CD4-positive, alpha-beta T cell (primary cell): Measurements from ENCODE around the gene ANKRD13B. TPM values are rescaled to one million over a fixed set of nuclear protein-coding genes. Genes with fewer than 3 reads are reported as not detected.

Experiments
- ATAC-seq: fragments of 200-7000 bp; cut with Tn5 transposase; one replicate; pipeline ENCODE4 v1.10.0; 2022; ENCODE audit warnings: mild to moderate bottlenecking; ENCODE audit not compliant: poor library complexity
- CTCF ChIA-PET: fragments of 350-600 bp; sonication (Branson Sonifier 250); formaldehyde crosslinking; loops from one replicate; lab custom pipeline; 2021; ENCODE audit warnings: antibody characterized with exemption, inconsistent platforms; lab: Charles Lee
- POLR2A ChIA-PET: fragments of 350-600 bp; sonication (Branson Sonifier 250); formaldehyde crosslinking; loops from one replicate; lab custom pipeline; 2021; ENCODE audit warnings: antibody characterized with exemption, inconsistent platforms; lab: Charles Lee
- DNase-seq, 14 experiments: peaks; one replicate each; pipeline ENCODE4 v3.0.0-alpha.2; 2013 to 2020; ENCODE audit warnings: mixed read lengths in 2 of 14
- H3K27ac ChIP-seq, 2 donors: one replicate each; pipeline versions ENCODE4 v1.5.1 to v1.7.0; 2013; ENCODE audit warnings: low read length in 2 of 2, low read depth in 1 of 2, mild to moderate bottlenecking in 1 of 2
- H3K27me3 ChIP-seq, 2 experiments: 1 replicate in 1 of 2; 2 replicates in 1 of 2; pipeline versions ENCODE4 v1.6.1 to v1.7.0; 2013; ENCODE audit warnings: low read length in 2 of 2, control low read depth in 1 of 2, mild to moderate bottlenecking in 1 of 2, moderate library complexity in 1 of 2; ENCODE audit not compliant: insufficient read depth in 2 of 2, control insufficient read depth in 1 of 2
- H3K36me3 ChIP-seq: one replicate; pipeline ENCODE4 v1.6.1; 2013; ENCODE audit warnings: low read length, control low read depth; ENCODE audit not compliant: insufficient read depth
- H3K4me1 ChIP-seq: one replicate; pipeline ENCODE4 v1.6.1; 2013; ENCODE audit warnings: low read length, control low read depth; ENCODE audit not compliant: insufficient read depth
- H3K4me3 ChIP-seq: one replicate; pipeline ENCODE4 v1.5.1; 2013; ENCODE audit warnings: mild to moderate bottlenecking, low read length, moderate library complexity
- H3K9me3 ChIP-seq, 2 experiments: 1 replicate in 1 of 2; 2 replicates in 1 of 2; pipeline versions ENCODE4 v1.6.1 to v1.7.0; 2013; ENCODE audit warnings: low read length in 2 of 2, mild to moderate bottlenecking in 2 of 2, control low read depth in 1 of 2, moderate library complexity in 1 of 2; ENCODE audit not compliant: control insufficient read depth in 1 of 2, insufficient read depth in 1 of 2
- H3K27ac Mint-ChIP-seq: one replicate; pipeline ENCODE4 v1.8.0; 2020; ENCODE audit warnings: mixed read lengths
- H3K27me3 Mint-ChIP-seq: one replicate; pipeline ENCODE4 v1.8.0; 2021; ENCODE audit warnings: mixed read lengths
- H3K36me3 Mint-ChIP-seq: one replicate; pipeline ENCODE4 v1.8.0; 2021; ENCODE audit warnings: low read depth, mixed read lengths
- H3K4me1 Mint-ChIP-seq: one replicate; pipeline ENCODE4 v1.8.0; 2021; ENCODE audit warnings: low read depth, mixed read lengths
- H3K4me3 Mint-ChIP-seq: one replicate; pipeline ENCODE4 v1.8.0; 2020; ENCODE audit warnings: mild to moderate bottlenecking, mixed read lengths
- H3K9me3 Mint-ChIP-seq: one replicate; pipeline ENCODE4 v1.8.0; 2020; ENCODE audit warnings: mixed read lengths
- intact Hi-C, 2 experiments: fragments of 100-400 bp; cut with DNase I in 1 of 2; cut with micrococcal nuclease in 1 of 2; formaldehyde crosslinking; loops; one replicate each; pipeline versions ENCODE4 v1.15.1 to v1.9.0; 2023 to 2025; cut with DNase I, micrococcal nuclease
- total RNA-seq, 174 experiments: library from RNA in 2 of 174; stranded (reverse) in 2 of 174; gene quantifications; one replicate each; pipeline ENCODE4 v1.2.3 and lab custom pipeline; 2021 to 2026
- TF ChIP-seq, protein P1 (sequence below): fragments of 200-600 bp; IDR thresholded peaks from one replicate; pipeline ENCODE4 v1.8.0; 2022; ENCODE audit warnings: antibody characterized with exemption, mild to moderate bottlenecking

The ANKRD13B gene
- total RNA-seq, 2 experiments from 2014 or later = 2.1 to 3.0 TPM

DNA sequence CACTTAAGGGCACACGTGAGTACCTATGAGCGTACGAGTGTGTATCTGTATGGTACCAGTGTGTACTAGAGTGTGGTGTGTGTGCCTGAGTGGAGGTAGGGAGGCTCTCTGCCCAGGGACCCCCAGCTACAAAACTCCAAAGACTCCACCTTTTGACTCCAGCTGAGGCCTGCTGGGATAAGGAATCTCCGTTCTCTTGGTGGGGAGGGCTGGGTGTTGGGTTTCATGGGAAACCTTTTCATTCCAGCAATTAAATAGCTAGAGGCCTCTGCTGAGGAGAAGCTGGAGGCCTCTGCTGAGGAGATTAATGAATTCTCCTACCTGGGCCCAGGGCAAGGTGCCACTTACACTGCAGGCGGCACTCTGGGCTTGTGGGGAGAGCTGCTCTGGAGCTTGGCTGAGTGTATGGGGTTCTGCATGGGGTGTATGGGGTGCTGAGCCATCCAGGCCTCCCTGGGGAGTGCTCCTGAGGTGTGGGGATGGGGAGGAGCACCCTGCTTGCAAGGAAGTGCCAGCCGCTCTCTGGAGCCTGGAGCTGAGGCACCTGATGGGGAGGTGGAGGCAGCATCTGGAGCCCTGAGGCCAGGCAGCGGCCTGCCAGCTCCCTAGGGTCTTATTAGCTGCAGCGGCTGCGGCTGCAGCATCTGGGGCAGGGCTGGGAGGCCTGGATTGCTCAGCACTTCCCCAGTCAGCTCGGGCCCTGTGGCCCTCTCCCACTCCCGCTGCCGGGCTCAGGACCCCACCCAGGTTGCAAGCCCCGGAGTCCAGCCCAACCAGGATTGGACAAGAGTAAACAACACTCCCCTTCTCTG is 4.6 kb downstream of the ANKRD13B start:
- H3K27me3 Mint-ChIP-seq = no peaks in the 10 kb centered on the region
- no peak overlapping the region for H3K4me3 Mint-ChIP-seq
- peaks cover 19% of the 10 kb centered on the region for H3K4me1 ChIP-seq
- ChIA-PET CTCF (interaction anchor here (1.0 kb wide), 1 partner anchor 20 kb away, joined by 5 read pairs; no protein-coding TSS in a partner anchor), POLR2A (no interaction called here)
- H3K4me1 Mint-ChIP-seq = peaks cover 9% of the 10 kb centered on the region
- H3K9me3 Mint-ChIP-seq = no peaks in the 10 kb centered on the region
- TF ChIP-seq, protein P1, sequence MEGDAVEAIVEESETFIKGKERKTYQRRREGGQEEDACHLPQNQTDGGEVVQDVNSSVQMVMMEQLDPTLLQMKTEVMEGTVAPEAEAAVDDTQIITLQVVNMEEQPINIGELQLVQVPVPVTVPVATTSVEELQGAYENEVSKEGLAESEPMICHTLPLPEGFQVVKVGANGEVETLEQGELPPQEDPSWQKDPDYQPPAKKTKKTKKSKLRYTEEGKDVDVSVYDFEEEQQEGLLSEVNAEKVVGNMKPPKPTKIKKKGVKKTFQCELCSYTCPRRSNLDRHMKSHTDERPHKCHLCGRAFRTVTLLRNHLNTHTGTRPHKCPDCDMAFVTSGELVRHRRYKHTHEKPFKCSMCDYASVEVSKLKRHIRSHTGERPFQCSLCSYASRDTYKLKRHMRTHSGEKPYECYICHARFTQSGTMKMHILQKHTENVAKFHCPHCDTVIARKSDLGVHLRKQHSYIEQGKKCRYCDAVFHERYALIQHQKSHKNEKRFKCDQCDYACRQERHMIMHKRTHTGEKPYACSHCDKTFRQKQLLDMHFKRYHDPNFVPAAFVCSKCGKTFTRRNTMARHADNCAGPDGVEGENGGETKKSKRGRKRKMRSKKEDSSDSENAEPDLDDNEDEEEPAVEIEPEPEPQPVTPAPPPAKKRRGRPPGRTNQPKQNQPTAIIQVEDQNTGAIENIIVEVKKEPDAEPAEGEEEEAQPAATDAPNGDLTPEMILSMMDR = no peak
- no peaks in the 10 kb centered on the region for H3K36me3 ChIP-seq
- H3K27ac ChIP-seq = no peak overlapping the region
- H3K27me3 ChIP-seq = no peaks in the 10 kb centered on the region
- H3K36me3 Mint-ChIP-seq = no peaks in the 10 kb centered on the region
- DNase-seq = no peak
- no peak overlapping the region for H3K4me3 ChIP-seq
- no peak overlapping the region for H3K27ac Mint-ChIP-seq
- ATAC-seq = no peak
- intact Hi-C loops = no loop called here
- no peaks in the 10 kb centered on the region for H3K9me3 ChIP-seq

- H3K4me3 Mint-ChIP-seq = no peak overlapping the region
- POLR2A ChIA-PET = no interaction called here
- Histone ChIP-seq H3K9me3 (no peaks in the 10 kb centered on the region), H3K4me1 (no peaks in the 10 kb centered on the region), H3K36me3 (no peaks in the 10 kb centered on the region), H3K27me3 (no peaks in the 10 kb centered on the region), H3K4me3 (no peak overlapping the region), H3K27ac (no peak overlapping the region)
- H3K4me1 Mint-ChIP-seq = no peaks in the 10 kb centered on the region
- ATAC-seq = no peak
- H3K36me3 Mint-ChIP-seq = no peaks in the 10 kb centered on the region
- no peaks in the 10 kb centered on the region for H3K27me3 Mint-ChIP-seq
- no peaks in the 10 kb centered on the region for H3K9me3 Mint-ChIP-seq
- no peak for DNase-seq
- intact Hi-C loops = no loop called here
- H3K27ac Mint-ChIP-seq = no peak overlapping the region
- CTCF ChIA-PET = interaction anchor here (2.2 to 2.3 kb wide), 2 partner anchors 11 to 15 kb away, joined by 6 to 7 read pairs; partner anchors contain the start of gene ANKRD13B
- TF ChIP-seq, protein P1 = no peak
Observed at GRCh38 chr17:29603109-29603674, 10.3 kb downstream of the ANKRD13B start.

GRCh38 chr17:29607557-29608195 is 14.7 kb downstream of the ANKRD13B start:
- intact Hi-C loops = no loop called here
- ChIA-PET POLR2A (interaction anchor here (1.0 to 1.3 kb wide), 2 partner anchors 10 to 13 kb away, joined by 3 read pairs; no protein-coding TSS in a partner anchor), CTCF (interaction anchor here (4.2 kb wide), 1 partner anchor 10 kb away, joined by 20 read pairs; no protein-coding TSS in a partner anchor)
- DNase-seq (no peak), ATAC-seq (no peak)
- Mint-ChIP-seq H3K4me3 (no peak overlapping the region), H3K9me3 (no peaks in the 10 kb centered on the region), H3K4me1 (no peaks in the 10 kb centered on the region), H3K27me3 (no peaks in the 10 kb centered on the region), H3K27ac (no peak overlapping the region), H3K36me3 (no peaks in the 10 kb centered on the region)
- Histone ChIP-seq H3K27me3 (no peaks in the 10 kb centered on the region), H3K36me3 (no peaks in the 10 kb centered on the region), H3K27ac (no peak overlapping the region), H3K9me3 (no peaks in the 10 kb centered on the region), H3K4me1 (no peaks in the 10 kb centered on the region), H3K4me3 (no peak overlapping the region)
- TF ChIP-seq, protein P1 = no peak
